Measurements from ENCODE around the gene PIK3IP1.

The PIK3IP1 gene, protein sequence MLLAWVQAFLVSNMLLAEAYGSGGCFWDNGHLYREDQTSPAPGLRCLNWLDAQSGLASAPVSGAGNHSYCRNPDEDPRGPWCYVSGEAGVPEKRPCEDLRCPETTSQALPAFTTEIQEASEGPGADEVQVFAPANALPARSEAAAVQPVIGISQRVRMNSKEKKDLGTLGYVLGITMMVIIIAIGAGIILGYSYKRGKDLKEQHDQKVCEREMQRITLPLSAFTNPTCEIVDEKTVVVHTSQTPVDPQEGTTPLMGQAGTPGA

GRCh38 chr22:31292236-31292989 lies at the start of gene PIK3IP1:
Gene PIK3IP1, minus strand, starts transcription at chr22:31292488. Its CDS starts 144 bp downstream, at chr22:31292344.
- H3K4me3 ChIP-seq (ENCODE audit: low read length) = peak within 1 kb of the TSS; percentile 53; the same call in 1 of the 2 replicates
- no peak for TF ChIP-seq ZNF274 (IDR thresholded peaks at IDR 0.05; ENCODE audit: low read depth, low read length)

GRCh38 chr22:31341386-31342088 lies 49.2 kb upstream of the PIK3IP1 start:
- H3K4me3 ChIP-seq (ENCODE audit: low read length) = no peak overlapping the region
- TF ChIP-seq ZNF274 (IDR thresholded peaks at IDR 0.05; ENCODE audit: low read depth, low read length) = no peak

- H3K4me3 ChIP-seq (ENCODE audit: low read length) = no peak overlapping the region
- no peak for TF ChIP-seq ZNF274 (IDR thresholded peaks at IDR 0.05; ENCODE audit: low read depth, low read length)
These were observed 48.5 kb upstream of the PIK3IP1 start for GRCh38 chr22:31340765-31341247.

GRCh38 chr22:31340360-31340759 lies 48.1 kb upstream of the PIK3IP1 start:
- TF ChIP-seq ZNF274 (IDR thresholded peaks at IDR 0.05; ENCODE audit: low read depth, low read length) = no peak
- H3K4me3 ChIP-seq (ENCODE audit: low read length) = no peak overlapping the region

- no peak for TF ChIP-seq ZNF274 (IDR thresholded peaks at IDR 0.05; ENCODE audit: low read depth, low read length)
- no peak overlapping the region for H3K4me3 ChIP-seq (ENCODE audit: low read length)
These were observed 47.0 kb upstream of the PIK3IP1 start for GRCh38 chr22:31339148-31339832.

DNA sequence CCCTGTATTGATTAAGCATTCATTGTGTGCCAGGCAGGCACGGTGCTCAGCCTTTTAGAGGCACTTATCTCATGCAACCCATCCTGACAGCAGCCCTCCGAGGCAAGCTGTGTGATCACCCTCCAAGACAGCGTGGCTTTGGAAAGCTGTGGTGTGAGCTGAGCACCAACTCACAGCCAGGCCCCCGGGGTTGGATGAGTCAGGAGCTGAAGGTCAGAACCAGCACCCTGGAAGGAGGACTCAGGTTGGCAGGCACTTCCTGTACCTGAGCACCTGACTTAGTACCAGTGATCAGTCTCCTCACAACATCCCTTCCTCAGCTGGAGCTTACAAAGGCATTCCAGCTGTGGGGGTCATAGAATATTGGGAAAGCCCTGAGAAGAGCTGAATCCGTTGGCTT lies 44.9 kb upstream of the PIK3IP1 start:
- no peak overlapping the region for H3K4me3 ChIP-seq (ENCODE audit: low read length)
- no peak for TF ChIP-seq ZNF274 (IDR thresholded peaks at IDR 0.05; ENCODE audit: low read depth, low read length)

- H3K4me3 ChIP-seq (ENCODE audit: low read length) = no peak overlapping the region
- no peak for TF ChIP-seq ZNF274 (IDR thresholded peaks at IDR 0.05; ENCODE audit: low read depth, low read length)
These were observed 42.0 kb upstream of the PIK3IP1 start for GRCh38 chr22:31334329-31334728.

- no peak overlapping the region for H3K4me3 ChIP-seq (ENCODE audit: low read length)
- no peak for TF ChIP-seq ZNF274 (IDR thresholded peaks at IDR 0.05; ENCODE audit: low read depth, low read length)
These were observed 41.4 kb upstream of the PIK3IP1 start for GRCh38 chr22:31333641-31334040.

- no peak overlapping the region for H3K4me3 ChIP-seq (ENCODE audit: low read length)
- no peak for TF ChIP-seq ZNF274 (IDR thresholded peaks at IDR 0.05; ENCODE audit: low read depth, low read length)
These were observed 40.6 kb upstream of the PIK3IP1 start for GRCh38 chr22:31332886-31333285.

DNA sequence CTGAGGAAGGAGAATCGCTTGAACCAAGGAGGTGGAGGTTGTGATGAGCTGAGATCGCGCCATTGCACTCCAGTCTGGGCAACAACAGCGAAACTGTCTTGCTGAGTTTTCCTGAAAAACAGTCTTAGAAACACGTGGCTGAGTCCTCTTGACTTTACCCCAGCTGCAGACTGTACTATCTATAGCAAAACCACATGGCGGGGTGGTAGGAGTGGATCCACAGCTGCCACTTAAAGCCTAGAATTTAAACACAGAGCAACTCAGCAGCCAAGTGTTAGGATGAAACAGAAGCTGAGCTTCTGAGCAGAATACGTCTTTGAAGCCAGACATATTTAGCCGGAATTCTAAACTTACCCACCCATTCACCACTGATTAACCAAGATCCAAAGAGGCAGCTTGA lies 39.7 kb upstream of the PIK3IP1 start:
- no peak overlapping the region for H3K4me3 ChIP-seq (ENCODE audit: low read length)
- no peak for TF ChIP-seq ZNF274 (IDR thresholded peaks at IDR 0.05; ENCODE audit: low read depth, low read length)

DNA sequence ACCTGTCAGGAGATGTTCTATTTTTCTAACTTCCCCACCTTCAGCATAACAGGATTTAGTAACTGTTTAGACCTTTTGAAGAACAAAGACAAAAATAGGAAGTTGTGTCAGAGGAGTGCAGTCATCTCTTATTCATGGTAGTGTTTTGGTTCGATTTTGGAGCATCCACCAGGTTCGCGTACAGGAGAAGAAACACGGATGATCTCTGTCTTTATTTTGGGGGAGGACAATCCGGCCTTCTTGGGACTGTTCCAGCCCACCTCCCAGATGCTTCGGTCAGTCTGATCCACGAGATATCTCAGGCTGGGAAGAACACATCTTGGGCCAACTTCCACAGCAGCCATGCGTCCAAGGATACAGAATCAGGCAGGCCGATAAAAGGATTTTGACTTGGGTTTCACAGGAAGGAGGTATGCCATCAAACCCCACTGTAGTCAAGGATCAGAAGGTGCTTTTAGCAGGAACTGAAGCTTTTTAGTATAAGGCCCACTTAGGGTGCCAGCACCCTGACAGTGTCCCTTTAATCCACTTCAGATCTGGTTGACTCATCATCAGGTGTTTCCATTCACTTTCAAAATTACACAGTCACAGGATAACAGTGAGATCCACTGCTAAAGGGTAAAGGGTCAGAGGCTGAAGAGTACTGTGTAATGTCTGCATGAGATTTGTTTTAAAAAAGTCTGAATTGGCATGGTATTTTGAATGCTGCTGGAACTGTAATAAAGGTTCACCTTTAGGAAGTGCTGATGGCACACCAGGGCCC lies 37.3 kb upstream of the PIK3IP1 start:
- H3K4me3 ChIP-seq (ENCODE audit: low read length) = no peak overlapping the region
- TF ChIP-seq ZNF274 (IDR thresholded peaks at IDR 0.05; ENCODE audit: low read depth, low read length) = no peak

DNA sequence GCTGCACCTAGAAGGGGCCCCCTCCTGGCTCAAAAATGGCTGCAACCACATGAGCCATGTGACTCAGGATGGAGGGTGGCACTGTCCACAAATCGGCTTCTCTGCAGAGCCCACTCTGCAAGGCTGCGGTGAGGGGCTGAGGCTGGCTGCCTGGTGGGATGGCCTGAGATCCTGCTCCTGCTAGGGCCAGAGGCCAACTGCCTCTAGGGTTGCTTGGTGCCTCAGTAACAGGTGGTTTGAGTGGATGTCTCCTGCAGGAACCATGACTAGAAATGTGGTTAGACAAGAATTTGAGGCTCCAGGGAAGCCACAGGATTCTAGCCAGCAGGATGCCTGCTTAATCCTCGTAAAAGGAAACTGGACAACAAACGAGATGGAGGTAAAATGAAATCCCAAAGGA lies 36.7 kb upstream of the PIK3IP1 start:
- TF ChIP-seq ZNF274 (IDR thresholded peaks at IDR 0.05; ENCODE audit: low read depth, low read length) = no peak
- H3K4me3 ChIP-seq (ENCODE audit: low read length) = no peak overlapping the region

GRCh38 chr22:31328544-31328960 lies 36.3 kb upstream of the PIK3IP1 start:
- H3K4me3 ChIP-seq (ENCODE audit: low read length) = no peak overlapping the region
- no peak for TF ChIP-seq ZNF274 (IDR thresholded peaks at IDR 0.05; ENCODE audit: low read depth, low read length)
